ENCODE data around the gene TSPAN18.

DNA sequence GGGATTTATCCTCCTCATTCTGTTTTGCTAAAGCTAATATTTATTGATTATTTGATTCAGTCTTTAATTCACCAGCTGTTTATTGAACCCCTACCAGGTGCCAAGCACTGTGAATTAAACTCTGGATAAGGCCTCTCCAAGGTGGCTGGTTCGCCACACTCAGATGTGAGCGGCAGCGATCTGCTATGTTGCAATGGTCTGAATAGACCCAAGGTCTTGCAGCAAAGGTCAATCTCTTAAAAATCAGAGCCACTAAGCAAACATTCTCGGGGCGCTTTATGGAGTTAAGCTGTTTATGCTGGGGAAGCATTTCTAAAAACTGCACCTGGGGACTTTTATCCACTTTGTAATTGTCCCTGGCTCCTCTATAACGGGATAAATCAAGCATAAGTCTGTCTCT, 10.5 kb upstream of the TSPAN18 start:
- TF ChIP-seq RXRA (IDR thresholded peaks at IDR 0.05; ENCODE audit: insufficient read depth, low read depth, low read length) (no peak), TAF1 (IDR thresholded peaks at IDR 0.05; ENCODE audit: low read depth, low read length) (no peak), SAP30 (IDR thresholded peaks at IDR 0.05; ENCODE audit: insufficient read depth, insufficient replicate concordance, low read length) (no peak), ZNF274 (IDR thresholded peaks at IDR 0.05; ENCODE audit: borderline replicate concordance, extremely low read depth, low read length) (no peak), POLR2A (IDR thresholded peaks at IDR 0.05; ENCODE audit: control extremely low read depth in 1 of 2, low read depth in 2 of 2, low read length in 2 of 2) (no peak), POLR2AphosphoS5 (IDR thresholded peaks at IDR 0.05; ENCODE audit: low read depth, low read length) (no peak), CHD2 (IDR thresholded peaks at IDR 0.05; ENCODE audit: low read length) (no peak), MAFK (IDR thresholded peaks at IDR 0.05; ENCODE audit: low read depth, low read length) (no peak), JUND (IDR thresholded peaks at IDR 0.05; ENCODE audit: low read length) (no peak), KDM4A (IDR thresholded peaks at IDR 0.05; ENCODE audit: low read depth, low read length, severe bottlenecking) (no peak), CHD1 (IDR thresholded peaks at IDR 0.05; ENCODE audit: low read depth, low read length) (no peak)
- TF ChIP-seq, protein P1, sequence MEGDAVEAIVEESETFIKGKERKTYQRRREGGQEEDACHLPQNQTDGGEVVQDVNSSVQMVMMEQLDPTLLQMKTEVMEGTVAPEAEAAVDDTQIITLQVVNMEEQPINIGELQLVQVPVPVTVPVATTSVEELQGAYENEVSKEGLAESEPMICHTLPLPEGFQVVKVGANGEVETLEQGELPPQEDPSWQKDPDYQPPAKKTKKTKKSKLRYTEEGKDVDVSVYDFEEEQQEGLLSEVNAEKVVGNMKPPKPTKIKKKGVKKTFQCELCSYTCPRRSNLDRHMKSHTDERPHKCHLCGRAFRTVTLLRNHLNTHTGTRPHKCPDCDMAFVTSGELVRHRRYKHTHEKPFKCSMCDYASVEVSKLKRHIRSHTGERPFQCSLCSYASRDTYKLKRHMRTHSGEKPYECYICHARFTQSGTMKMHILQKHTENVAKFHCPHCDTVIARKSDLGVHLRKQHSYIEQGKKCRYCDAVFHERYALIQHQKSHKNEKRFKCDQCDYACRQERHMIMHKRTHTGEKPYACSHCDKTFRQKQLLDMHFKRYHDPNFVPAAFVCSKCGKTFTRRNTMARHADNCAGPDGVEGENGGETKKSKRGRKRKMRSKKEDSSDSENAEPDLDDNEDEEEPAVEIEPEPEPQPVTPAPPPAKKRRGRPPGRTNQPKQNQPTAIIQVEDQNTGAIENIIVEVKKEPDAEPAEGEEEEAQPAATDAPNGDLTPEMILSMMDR (IDR thresholded peaks at IDR 0.05; ENCODE audit: control extremely low read depth in 1 of 3, insufficient read depth in 1 of 3, low read depth in 1 of 3, low read length in 3 of 3), result no peak
